HUES48 (cell line): ENCODE data around the gene GSK3A.

Experiments
- H3K27ac ChIP-seq: one replicate; pipeline ENCODE4 v1.7.0; 2013; ENCODE audit warnings: low read depth, low read length, inconsistent platforms
- H3K27me3 ChIP-seq: 2 replicates; pipeline ENCODE4 v1.6.1; 2013; ENCODE audit warnings: mild to moderate bottlenecking, low read length; ENCODE audit not compliant: control insufficient read depth, insufficient read depth
- H3K36me3 ChIP-seq: 2 replicates; pipeline ENCODE4 v1.6.1; 2013; ENCODE audit warnings: low read length; ENCODE audit not compliant: control insufficient read depth, insufficient read depth
- H3K4me1 ChIP-seq: 2 replicates; pipeline ENCODE4 v1.6.1; 2013; ENCODE audit warnings: mild to moderate bottlenecking, low read length; ENCODE audit not compliant: control insufficient read depth, insufficient read depth
- H3K4me3 ChIP-seq: 2 replicates; pipeline ENCODE4 v1.5.1; 2013; ENCODE audit warnings: mild to moderate bottlenecking, low read depth, low read length
- H3K9ac ChIP-seq: 2 replicates; pipeline ENCODE4 v1.6.1; 2013; ENCODE audit warnings: mild to moderate bottlenecking, low read depth, low read length, moderate library complexity
- H3K9me3 ChIP-seq: 2 replicates; pipeline ENCODE4 v1.6.1; 2013; ENCODE audit warnings: low read length; ENCODE audit not compliant: control insufficient read depth, insufficient read depth

Gene GSK3A

DNA sequence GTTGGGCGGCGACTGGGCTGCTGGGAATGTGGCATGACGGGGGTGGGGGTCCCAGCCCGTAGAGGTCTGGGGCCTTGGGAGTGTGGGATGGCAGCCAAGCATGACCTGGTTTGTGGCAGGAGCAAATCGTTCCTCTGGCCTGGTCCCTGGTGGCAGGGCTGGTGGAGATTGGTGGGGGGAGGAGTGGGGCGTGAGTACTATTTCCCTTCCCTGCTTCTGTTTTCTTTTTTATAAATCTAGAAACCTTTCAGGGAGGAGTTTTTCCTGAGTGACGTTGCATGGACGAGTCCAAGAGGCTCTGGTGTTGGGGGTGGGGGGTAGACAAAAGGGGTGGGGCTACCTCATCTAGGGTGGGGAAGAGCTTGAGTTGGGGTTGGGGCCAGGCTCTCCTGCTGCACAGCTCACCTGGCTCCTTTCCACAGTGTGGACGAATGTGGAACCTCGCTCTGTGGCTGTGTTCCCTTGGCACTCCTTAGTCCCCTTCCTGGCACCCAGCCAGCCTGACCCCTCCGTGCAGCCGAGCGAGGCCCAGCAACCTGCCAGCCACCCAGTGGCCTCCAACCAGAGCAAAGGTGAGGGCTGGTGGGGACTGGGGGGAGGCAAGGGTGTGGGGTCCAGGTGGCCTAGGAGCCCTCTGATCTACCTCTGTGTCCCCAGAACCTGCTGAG, 44.1 kb upstream of the GSK3A start:
- H3K4me1 ChIP-seq: peaks cover 30% of the 10 kb centered on the region
- no peaks in the 10 kb centered on the region for H3K27me3 ChIP-seq
- H3K4me3 ChIP-seq: no peak overlapping the region
- peaks cover 43% of the 10 kb centered on the region for H3K36me3 ChIP-seq
- H3K9me3 ChIP-seq: no peaks in the 10 kb centered on the region
- H3K9ac ChIP-seq: no peak overlapping the region
- no peak overlapping the region for H3K27ac ChIP-seq

DNA sequence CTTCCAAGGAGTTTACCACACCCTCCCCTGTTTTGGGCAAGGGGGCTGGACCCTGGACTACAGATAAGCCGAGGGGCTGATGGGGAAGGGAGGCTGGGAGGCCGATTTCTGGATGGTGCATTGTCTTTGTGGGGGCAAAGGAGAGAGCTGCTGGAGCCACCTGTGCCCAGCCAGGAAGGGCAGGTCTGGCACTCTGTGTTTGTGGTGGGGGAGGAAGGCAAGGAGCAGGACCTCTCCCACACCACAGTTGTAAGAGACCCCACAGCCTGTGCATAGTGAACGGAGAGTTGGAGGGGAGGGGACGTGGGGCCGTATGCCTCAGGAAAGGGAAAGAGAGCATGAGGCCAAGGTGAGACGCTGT, 43.6 kb upstream of the GSK3A start:
- no peak overlapping the region for H3K27ac ChIP-seq

DNA sequence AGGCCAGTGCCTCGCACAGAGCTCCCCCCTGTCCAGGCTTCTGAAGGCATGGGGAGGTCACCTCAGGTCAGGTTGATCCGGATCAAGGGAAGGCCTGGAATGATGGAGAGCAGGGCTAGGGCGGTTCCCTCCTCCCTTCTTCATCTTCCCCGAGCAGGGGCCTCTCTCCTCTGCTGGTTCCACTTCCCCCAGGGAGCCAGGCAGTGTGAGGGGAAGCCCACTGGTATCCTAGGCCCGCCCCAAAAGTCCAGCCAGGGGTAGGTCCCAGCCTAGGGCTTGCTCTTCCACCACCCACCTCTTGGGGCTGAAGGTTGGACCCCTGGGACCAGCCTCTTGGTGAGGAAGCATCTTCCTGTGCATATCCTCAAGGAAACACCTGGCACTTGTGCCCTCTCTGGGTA, 43.1 kb upstream of the GSK3A start:
- Histone ChIP-seq H3K9me3 (no peaks in the 10 kb centered on the region), H3K27me3 (no peaks in the 10 kb centered on the region), H3K4me3 (no peak overlapping the region), H3K27ac (no peak overlapping the region), H3K36me3 (peaks cover 36% of the 10 kb centered on the region), H3K4me1 (peaks cover 29% of the 10 kb centered on the region), H3K9ac (no peak overlapping the region)

More for the DNA sequence above, 43.6 kb upstream of the GSK3A start:
- Histone ChIP-seq H3K4me3 (no peak overlapping the region), H3K9me3 (no peaks in the 10 kb centered on the region), H3K27me3 (no peaks in the 10 kb centered on the region), H3K9ac (no peak overlapping the region), H3K36me3 (peaks cover 40% of the 10 kb centered on the region), H3K4me1 (peaks cover 30% of the 10 kb centered on the region)

- H3K27ac ChIP-seq: no peak overlapping the region
These were observed 42.4 kb upstream of the GSK3A start for GRCh38 chr19:42284591-42285341.

DNA sequence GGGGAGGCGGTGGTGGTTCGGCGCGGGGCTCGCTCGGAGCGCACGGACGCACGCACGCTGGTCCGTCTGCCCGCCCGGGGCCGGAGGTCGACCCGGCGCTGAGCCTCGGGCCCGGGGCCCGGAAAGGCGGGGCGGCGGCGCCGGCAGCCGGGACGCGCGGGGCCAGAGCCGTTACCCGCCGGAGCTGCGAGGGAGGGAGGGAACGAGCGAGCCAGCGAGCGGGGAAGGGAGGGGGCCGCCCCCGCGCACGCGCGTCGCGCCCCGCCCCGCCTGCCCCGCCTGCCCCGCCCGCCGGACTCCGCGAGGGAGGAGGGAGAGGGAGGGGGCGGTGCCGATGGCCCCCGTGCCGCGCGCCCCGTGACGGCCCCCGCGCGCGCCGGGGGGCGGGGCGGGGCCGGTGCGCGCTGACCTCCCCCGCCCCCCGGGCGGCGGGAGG, 41.7 kb upstream of the GSK3A start:
- no peaks in the 10 kb centered on the region for H3K9me3 ChIP-seq
- peaks cover 35% of the 10 kb centered on the region for H3K4me1 ChIP-seq
- H3K27ac ChIP-seq: peak overlapping the region; percentile 84
- no peaks in the 10 kb centered on the region for H3K27me3 ChIP-seq
- peaks cover 22% of the 10 kb centered on the region for H3K36me3 ChIP-seq
- peak overlapping the region; percentile 58; the same call in 1 of the 2 replicates for H3K9ac ChIP-seq
- H3K4me3 ChIP-seq: peak overlapping the region; percentile 59; the same call in 1 of the 2 replicates

More at GRCh38 chr19:42284591-42285341, 42.4 kb upstream of the GSK3A start:
- peaks cover 29% of the 10 kb centered on the region for H3K36me3 ChIP-seq
- peaks cover 29% of the 10 kb centered on the region for H3K4me1 ChIP-seq
- H3K9me3 ChIP-seq: no peaks in the 10 kb centered on the region
- peak overlapping the region; percentile 76 for H3K4me3 ChIP-seq
- no peaks in the 10 kb centered on the region for H3K27me3 ChIP-seq
- no peak overlapping the region for H3K9ac ChIP-seq

DNA sequence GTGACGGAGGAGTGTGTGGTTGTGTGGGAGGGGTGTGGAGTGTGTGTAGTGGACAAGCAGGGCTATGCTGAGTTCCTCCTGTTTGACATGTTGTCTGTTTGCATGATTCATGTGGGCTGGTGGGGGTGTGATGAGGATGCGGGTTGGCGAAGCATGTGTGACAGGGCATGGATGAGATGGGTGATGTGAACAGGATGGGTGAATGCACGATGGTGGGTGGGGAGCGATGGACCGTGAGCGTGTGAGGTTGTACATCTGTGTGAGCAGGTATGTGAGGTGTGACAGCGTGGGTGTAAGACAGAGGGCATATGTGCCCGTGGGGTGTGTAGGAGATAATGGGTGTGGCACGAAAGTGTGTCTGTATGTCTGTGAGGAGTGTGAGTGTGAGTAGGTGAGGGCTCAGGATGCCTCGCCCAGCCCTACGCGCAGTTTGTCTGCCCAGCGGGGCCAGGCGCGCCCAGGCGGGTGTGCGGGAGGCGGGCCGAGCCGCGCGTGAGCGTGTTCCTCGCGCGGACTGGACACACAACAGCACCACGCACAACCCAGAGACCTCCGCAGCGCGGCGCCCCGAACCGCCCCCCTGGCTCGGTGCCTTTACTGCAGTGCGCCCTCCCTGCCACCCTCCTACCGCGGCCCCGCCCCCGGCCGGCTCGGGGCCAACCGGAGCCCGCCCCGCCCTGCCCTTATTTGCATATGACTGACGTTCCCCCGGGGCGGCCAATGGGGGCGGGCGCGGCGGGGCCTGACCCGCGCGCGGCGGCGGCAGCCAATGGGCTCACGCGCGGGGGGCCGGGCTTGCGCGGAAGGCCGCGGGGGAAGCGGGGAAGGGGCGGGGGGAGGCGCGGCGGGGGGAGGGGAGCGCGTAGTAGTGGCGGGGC, 41.0 kb upstream of the GSK3A start:
- H3K4me1 ChIP-seq: peaks cover 35% of the 10 kb centered on the region
- H3K9ac ChIP-seq: no peak overlapping the region
- H3K4me3 ChIP-seq: peak overlapping the region; percentile 66
- peaks cover 15% of the 10 kb centered on the region for H3K36me3 ChIP-seq
- H3K9me3 ChIP-seq: no peaks in the 10 kb centered on the region
- no peaks in the 10 kb centered on the region for H3K27me3 ChIP-seq
- peak overlapping the region; percentile 84 for H3K27ac ChIP-seq

DNA sequence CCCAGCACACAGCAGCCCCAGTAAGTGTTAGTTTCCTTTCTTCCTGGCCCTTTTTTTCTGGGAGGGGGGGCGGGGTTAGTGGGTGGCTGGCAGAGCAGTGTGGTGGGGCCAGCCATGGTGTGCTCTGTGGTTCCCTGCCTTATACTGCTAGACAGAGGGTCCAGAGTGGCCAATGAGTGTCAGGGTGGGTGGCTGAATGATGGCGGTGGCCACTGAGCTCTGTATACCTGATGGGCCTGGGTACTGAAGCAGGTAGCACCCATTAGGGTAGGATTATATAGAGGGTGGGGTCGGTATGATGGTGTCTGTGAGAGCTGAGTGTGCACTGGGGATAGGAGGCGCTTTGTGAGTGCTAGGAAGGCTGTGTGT, 40.4 kb upstream of the GSK3A start:
- Histone ChIP-seq H3K36me3 (peaks cover 9% of the 10 kb centered on the region), H3K4me3 (peak overlapping the region; percentile 66; the same call in 1 of the 2 replicates), H3K9me3 (no peaks in the 10 kb centered on the region), H3K27ac (peak overlapping the region; percentile 83), H3K27me3 (no peaks in the 10 kb centered on the region), H3K9ac (no peak overlapping the region), H3K4me1 (peaks cover 35% of the 10 kb centered on the region)

- H3K36me3 ChIP-seq: peaks cover 2% of the 10 kb centered on the region
- no peak overlapping the region for H3K9ac ChIP-seq
- H3K4me3 ChIP-seq: peak overlapping the region; percentile 92
- peak overlapping the region; percentile 83 for H3K27ac ChIP-seq
- peaks cover 35% of the 10 kb centered on the region for H3K4me1 ChIP-seq
- no peaks in the 10 kb centered on the region for H3K9me3 ChIP-seq
- H3K27me3 ChIP-seq: no peaks in the 10 kb centered on the region
These were observed 39.7 kb upstream of the GSK3A start for GRCh38 chr19:42281827-42282762.

DNA sequence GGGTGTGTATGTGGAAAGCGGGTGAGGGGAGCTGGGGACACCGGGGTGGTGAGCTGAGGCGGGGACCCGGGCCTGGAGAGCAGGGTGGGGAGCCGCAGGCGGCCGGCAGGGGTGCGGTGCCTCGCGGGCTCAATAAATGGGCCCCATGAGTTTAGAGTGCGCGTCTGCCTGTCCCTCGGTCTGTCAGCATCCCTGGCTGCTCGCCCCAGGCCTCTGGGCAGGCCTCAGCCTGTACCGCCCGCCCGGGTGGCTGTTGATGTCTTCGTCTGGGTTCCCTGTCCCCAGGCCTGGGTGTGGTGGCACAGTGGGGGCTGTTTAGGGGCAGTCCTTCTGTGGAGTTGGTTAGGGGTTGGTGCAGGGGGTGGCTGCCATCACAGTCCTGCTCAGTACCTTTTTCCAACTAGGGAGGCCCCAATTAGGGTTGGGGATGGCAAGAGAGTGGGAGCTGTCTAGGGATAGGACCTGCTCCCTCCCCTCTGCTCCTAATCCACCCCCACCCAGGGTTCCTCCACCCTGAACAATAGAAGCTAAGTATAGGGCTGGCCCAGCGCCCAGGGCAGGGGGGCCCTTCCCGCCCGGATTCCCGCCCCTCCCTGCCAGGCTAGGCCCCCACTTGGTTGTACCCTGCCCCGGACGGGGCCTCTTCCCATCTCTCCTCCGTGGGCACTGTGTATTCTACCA, 38.9 kb upstream of the GSK3A start:
- H3K9ac ChIP-seq: no peak overlapping the region
- peaks cover 3% of the 10 kb centered on the region; the same call in 1 of the 2 replicates for H3K36me3 ChIP-seq
- no peaks in the 10 kb centered on the region for H3K9me3 ChIP-seq
- peak overlapping the region; percentile 92 for H3K4me3 ChIP-seq
- H3K27me3 ChIP-seq: no peaks in the 10 kb centered on the region
- H3K27ac ChIP-seq: peak overlapping the region; percentile 83
- peaks cover 35% of the 10 kb centered on the region for H3K4me1 ChIP-seq

DNA sequence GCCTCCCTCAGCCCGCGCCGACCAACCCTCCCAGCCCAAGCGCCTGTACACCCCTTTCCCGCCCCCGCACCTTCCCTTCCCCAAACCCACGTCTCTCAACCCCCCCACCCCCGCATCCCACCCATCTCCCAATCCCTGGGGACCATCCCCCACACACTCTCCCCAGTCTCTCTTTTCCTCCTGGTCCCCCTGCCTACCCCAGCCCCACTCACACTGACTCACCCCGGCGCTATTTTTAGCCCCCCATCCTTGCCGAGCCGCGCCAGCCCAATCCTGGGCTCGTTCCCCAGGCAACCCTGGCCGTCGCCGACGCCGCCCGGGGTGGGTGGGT, 38.4 kb upstream of the GSK3A start:
- Histone ChIP-seq H3K4me1 (peaks cover 35% of the 10 kb centered on the region), H3K27ac (peak overlapping the region; percentile 83), H3K9ac (no peak overlapping the region), H3K27me3 (no peaks in the 10 kb centered on the region), H3K36me3 (peaks cover 3% of the 10 kb centered on the region; the same call in 1 of the 2 replicates), H3K9me3 (no peaks in the 10 kb centered on the region), H3K4me3 (peak overlapping the region; percentile 92)
